SK-N-MC (cell line): ENCODE results near the gene CS.

Source experiments
- EZH2 ChIP-seq: fragments of 200-600 bp; sonication (generic); IDR thresholded peaks from one replicate; pipeline ENCODE4 v1.6.1; 2017; ENCODE audit warnings: antibody characterized with exemption
- FOXP2 ChIP-seq: optimal IDR thresholded peaks from 2 replicates; pipeline ENCODE3; 2011; ENCODE audit warnings: mild to moderate bottlenecking, moderate library complexity; ENCODE audit not compliant: insufficient read depth; ENCODE audit errors: extremely low read length, control extremely low read depth
- POLR2AphosphoS5 ChIP-seq: IDR thresholded peaks from 2 replicates; pipeline ENCODE4 v1.6.1; 2012; ENCODE audit warnings: mild to moderate bottlenecking, low read depth, low read length, borderline replicate concordance

- TF ChIP-seq POLR2AphosphoS5: no peak
- no peak for TF ChIP-seq FOXP2
- no peak for TF ChIP-seq EZH2
Measured at GRCh38 chr12:56231184-56231582, 68.9 kb downstream of the CS start.
